HepG2 (cell line): ENCODE measurements around the gene LENEP. TPM values are rescaled to one million over a fixed set of nuclear protein-coding genes. Genes with fewer than 3 reads are reported as not detected.
A peak's percentile ranks its signal among the peaks of the same experiment; 100 is the strongest.

ENCODE experiments used
- CBFB ChIP-seq: sonication (generic); formaldehyde crosslinking; IDR thresholded peaks from 2 replicates; pipeline ENCODE4 v1.4.0; 2020; ENCODE audit warnings: missing genetic modification reagents
- FOXO1 ChIP-seq: sonication (generic); formaldehyde crosslinking; IDR thresholded peaks from 2 replicates; pipeline ENCODE4 v1.4.0; 2020; ENCODE audit warnings: missing genetic modification reagents
- MTF2 ChIP-seq: sonication (generic); formaldehyde crosslinking; IDR thresholded peaks from 2 replicates; pipeline ENCODE4 v1.5.0; 2020; ENCODE audit warnings: missing genetic modification reagents, borderline replicate concordance
- MXD4 ChIP-seq: IDR thresholded peaks from 2 replicates; pipeline ENCODE4 v1.6.1; 2016; ENCODE audit warnings: mild to moderate bottlenecking, missing biosample characterization, missing genetic modification reagents
- NR2F6 ChIP-seq, 2 experiments: IDR thresholded peaks; 2 replicates each; pipeline ENCODE4 v1.6.1; 2016; ENCODE audit warnings: antibody characterized with exemption in 1 of 2, mild to moderate bottlenecking in 1 of 2
- RFXAP ChIP-seq: sonication (generic); formaldehyde crosslinking; IDR thresholded peaks from 2 replicates; pipeline ENCODE4 v1.4.0; 2020; ENCODE audit warnings: missing genetic modification reagents, borderline replicate concordance
- SKI ChIP-seq: fragments of 450-650 bp; IDR thresholded peaks from one replicate; pipeline ENCODE4 v1.6.1; 2018; ENCODE audit warnings: mild to moderate bottlenecking; ENCODE audit not compliant: partially characterized antibody
- ZBTB1 ChIP-seq: sonication (generic); formaldehyde crosslinking; IDR thresholded peaks from 2 replicates; pipeline ENCODE4 v1.4.0; 2020; ENCODE audit warnings: missing genetic modification reagents, borderline replicate concordance
- ZBTB42 ChIP-seq: sonication (generic); formaldehyde crosslinking; IDR thresholded peaks from 2 replicates; pipeline ENCODE4 v1.5.0; 2020; ENCODE audit warnings: mild to moderate bottlenecking, missing genetic modification reagents
- ZMYM2 ChIP-seq: sonication (generic); formaldehyde crosslinking; IDR thresholded peaks from 2 replicates; pipeline ENCODE4 v1.8.0; 2022; ENCODE audit warnings: mild to moderate bottlenecking, missing genetic modification reagents
- ZNF44 ChIP-seq: sonication (generic); formaldehyde crosslinking; IDR thresholded peaks from 2 replicates; pipeline ENCODE4 v1.5.1; 2020; ENCODE audit warnings: mild to moderate bottlenecking, missing genetic modification reagents
- ZNF547 ChIP-seq: sonication (generic); formaldehyde crosslinking; IDR thresholded peaks from 2 replicates; pipeline ENCODE4 v1.5.1; 2020; ENCODE audit warnings: mild to moderate bottlenecking, missing genetic modification reagents
- polyA plus RNA-seq, 8 experiments: library from polyadenylated mRNA; depleted of rRNA in 3 of 8; stranded (reverse) in 7 of 8; unstranded in 1 of 8; fragments of >200 nt; fragmentation: Illumina TruSeq in 4 of 8; extraction: Trizol in 4 of 8; gene quantifications; 2 replicates each; pipeline versions ENCODE4 v1.2.1 to v1.2.3, GENCODE V29; 2011 to 2016; ENCODE audit warnings: low read depth in 4 of 8, missing spikeins in 1 of 8, mixed read lengths in 1 of 8; ENCODE audit not compliant: insufficient read depth in 1 of 8
- total RNA-seq, 5 experiments: library from RNA; depleted of rRNA; stranded (reverse); fragments of >200 nt; fragmentation: Illumina TruSeq; extraction: Trizol; gene quantifications; 2 replicates each; pipeline ENCODE4 v1.2.3, GENCODE V29; 2016; ENCODE audit warnings: low read depth in 1 of 5
- TF ChIP-seq, protein P1 (sequence below): sonication (generic); formaldehyde crosslinking; conservative IDR thresholded peaks from 2 replicates; pipeline ENCODE4 v1.8.1; 2023; ENCODE audit warnings: missing genetic modification reagents
- TF ChIP-seq, protein P2 (sequence below): sonication (generic); formaldehyde crosslinking; IDR thresholded peaks from 2 replicates; pipeline ENCODE4 v1.5.0; 2020; ENCODE audit warnings: missing genetic modification reagents, mild to moderate bottlenecking, borderline replicate concordance
- TF ChIP-seq, protein P3 (sequence below): IDR thresholded peaks from 2 replicates; pipeline ENCODE4 v1.6.1; 2016; ENCODE audit warnings: mild to moderate bottlenecking
- TF ChIP-seq, protein P4 (sequence below): sonication (generic); formaldehyde crosslinking; IDR thresholded peaks from 2 replicates; pipeline ENCODE4 v1.4.0; 2020; ENCODE audit warnings: mild to moderate bottlenecking, missing genetic modification reagents
- TF ChIP-seq, protein P5 (sequence below): sonication (generic); formaldehyde crosslinking; IDR thresholded peaks from 2 replicates; pipeline ENCODE4 v1.4.0; 2020; ENCODE audit warnings: missing genetic modification reagents

LENEP gene
- total and polyA plus RNA-seq, 2 of the 13 experiments (the other 11 are each of a cell fraction or from before 2014, with no cell fraction given): 0.29 TPM; not detected in 1

DNA sequence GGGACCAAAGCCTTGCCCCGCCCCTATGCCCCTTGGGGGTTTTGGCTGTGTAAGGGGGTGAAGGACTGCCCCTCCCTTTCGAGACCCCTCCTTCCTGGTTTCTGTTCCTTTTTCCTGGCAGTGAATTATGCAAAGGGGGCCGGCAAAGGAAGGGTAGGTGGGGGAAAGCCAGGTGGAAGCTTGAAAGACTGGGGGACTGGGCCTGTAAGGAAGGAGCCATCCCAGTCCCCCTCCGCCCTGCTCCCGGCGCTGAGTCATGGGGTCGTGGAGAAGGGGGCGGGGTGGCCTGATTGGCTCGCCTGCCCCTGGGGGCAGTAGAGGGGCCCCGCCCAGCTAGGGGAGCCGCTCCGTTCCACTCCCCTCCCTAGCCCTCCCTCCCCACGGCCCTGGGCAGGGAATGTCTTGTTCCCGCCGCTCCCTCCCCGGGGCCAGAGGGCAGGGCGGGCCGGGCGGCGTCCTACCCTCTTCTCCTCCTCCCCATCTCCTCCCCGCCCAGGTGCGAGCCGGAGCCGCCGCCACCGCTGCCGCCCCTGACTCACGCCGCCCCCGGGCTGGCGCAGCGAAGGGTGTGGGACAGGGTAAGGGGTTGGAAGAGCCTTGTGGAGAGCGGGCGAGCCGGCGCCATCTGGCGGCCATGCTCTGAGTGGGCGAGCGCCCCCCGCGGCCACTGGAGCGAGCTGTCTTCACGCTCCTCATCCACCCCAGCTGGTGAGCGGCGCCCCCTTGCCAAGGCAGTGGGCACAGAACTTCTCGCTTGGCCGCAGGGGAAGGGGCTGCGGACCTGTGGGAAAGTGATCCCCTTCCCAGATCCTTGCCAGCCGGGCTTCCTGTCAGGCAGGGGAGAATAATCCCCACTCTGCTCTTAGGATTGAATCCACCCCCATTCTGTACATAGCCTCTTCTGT lies 23.9 kb downstream of the LENEP start (continued):
- peak; percentile 56 for TF ChIP-seq SKI
- TF ChIP-seq, protein P1, sequence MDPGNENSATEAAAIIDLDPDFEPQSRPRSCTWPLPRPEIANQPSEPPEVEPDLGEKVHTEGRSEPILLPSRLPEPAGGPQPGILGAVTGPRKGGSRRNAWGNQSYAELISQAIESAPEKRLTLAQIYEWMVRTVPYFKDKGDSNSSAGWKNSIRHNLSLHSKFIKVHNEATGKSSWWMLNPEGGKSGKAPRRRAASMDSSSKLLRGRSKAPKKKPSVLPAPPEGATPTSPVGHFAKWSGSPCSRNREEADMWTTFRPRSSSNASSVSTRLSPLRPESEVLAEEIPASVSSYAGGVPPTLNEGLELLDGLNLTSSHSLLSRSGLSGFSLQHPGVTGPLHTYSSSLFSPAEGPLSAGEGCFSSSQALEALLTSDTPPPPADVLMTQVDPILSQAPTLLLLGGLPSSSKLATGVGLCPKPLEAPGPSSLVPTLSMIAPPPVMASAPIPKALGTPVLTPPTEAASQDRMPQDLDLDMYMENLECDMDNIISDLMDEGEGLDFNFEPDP (CRISPR knock-in tag): no peak
- no peak for TF ChIP-seq ZBTB1 (CRISPR knock-in tag)
- no peak; the same call in 1 of the 2 replicates for TF ChIP-seq ZMYM2
- TF ChIP-seq NR2F6 (IDR thresholded peaks at IDR 0.05): no peak
- TF ChIP-seq NR2F6 (CRISPR knock-in tag; IDR thresholded peaks at IDR 0.05): peak; percentile 58
- TF ChIP-seq ZNF44 (CRISPR knock-in tag): no peak
- TF ChIP-seq, protein P2, sequence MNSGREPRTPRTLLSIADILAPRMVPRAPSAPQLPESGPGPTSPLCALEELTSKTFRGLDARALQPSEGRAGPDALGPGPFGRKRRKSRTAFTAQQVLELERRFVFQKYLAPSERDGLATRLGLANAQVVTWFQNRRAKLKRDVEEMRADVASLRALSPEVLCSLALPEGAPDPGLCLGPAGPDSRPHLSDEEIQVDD (CRISPR knock-in tag): no peak
- TF ChIP-seq ZNF547: peak; percentile 87; the same call in 1 of the 2 replicates
- TF ChIP-seq RFXAP (CRISPR knock-in tag): peak; percentile 57; the same call in 1 of the 2 replicates
- peak; percentile 73 for TF ChIP-seq FOXO1 (CRISPR knock-in tag)
- TF ChIP-seq, protein P3, sequence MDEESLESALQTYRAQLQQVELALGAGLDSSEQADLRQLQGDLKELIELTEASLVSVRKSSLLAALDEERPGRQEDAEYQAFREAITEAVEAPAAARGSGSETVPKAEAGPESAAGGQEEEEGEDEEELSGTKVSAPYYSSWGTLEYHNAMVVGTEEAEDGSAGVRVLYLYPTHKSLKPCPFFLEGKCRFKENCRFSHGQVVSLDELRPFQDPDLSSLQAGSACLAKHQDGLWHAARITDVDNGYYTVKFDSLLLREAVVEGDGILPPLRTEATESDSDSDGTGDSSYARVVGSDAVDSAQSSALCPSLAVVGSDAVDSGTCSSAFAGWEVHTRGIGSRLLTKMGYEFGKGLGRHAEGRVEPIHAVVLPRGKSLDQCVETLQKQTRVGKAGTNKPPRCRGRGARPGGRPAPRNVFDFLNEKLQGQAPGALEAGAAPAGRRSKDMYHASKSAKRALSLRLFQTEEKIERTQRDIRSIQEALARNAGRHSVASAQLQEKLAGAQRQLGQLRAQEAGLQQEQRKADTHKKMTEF (CRISPR knock-in tag): peak; percentile 98
- TF ChIP-seq, protein P4, sequence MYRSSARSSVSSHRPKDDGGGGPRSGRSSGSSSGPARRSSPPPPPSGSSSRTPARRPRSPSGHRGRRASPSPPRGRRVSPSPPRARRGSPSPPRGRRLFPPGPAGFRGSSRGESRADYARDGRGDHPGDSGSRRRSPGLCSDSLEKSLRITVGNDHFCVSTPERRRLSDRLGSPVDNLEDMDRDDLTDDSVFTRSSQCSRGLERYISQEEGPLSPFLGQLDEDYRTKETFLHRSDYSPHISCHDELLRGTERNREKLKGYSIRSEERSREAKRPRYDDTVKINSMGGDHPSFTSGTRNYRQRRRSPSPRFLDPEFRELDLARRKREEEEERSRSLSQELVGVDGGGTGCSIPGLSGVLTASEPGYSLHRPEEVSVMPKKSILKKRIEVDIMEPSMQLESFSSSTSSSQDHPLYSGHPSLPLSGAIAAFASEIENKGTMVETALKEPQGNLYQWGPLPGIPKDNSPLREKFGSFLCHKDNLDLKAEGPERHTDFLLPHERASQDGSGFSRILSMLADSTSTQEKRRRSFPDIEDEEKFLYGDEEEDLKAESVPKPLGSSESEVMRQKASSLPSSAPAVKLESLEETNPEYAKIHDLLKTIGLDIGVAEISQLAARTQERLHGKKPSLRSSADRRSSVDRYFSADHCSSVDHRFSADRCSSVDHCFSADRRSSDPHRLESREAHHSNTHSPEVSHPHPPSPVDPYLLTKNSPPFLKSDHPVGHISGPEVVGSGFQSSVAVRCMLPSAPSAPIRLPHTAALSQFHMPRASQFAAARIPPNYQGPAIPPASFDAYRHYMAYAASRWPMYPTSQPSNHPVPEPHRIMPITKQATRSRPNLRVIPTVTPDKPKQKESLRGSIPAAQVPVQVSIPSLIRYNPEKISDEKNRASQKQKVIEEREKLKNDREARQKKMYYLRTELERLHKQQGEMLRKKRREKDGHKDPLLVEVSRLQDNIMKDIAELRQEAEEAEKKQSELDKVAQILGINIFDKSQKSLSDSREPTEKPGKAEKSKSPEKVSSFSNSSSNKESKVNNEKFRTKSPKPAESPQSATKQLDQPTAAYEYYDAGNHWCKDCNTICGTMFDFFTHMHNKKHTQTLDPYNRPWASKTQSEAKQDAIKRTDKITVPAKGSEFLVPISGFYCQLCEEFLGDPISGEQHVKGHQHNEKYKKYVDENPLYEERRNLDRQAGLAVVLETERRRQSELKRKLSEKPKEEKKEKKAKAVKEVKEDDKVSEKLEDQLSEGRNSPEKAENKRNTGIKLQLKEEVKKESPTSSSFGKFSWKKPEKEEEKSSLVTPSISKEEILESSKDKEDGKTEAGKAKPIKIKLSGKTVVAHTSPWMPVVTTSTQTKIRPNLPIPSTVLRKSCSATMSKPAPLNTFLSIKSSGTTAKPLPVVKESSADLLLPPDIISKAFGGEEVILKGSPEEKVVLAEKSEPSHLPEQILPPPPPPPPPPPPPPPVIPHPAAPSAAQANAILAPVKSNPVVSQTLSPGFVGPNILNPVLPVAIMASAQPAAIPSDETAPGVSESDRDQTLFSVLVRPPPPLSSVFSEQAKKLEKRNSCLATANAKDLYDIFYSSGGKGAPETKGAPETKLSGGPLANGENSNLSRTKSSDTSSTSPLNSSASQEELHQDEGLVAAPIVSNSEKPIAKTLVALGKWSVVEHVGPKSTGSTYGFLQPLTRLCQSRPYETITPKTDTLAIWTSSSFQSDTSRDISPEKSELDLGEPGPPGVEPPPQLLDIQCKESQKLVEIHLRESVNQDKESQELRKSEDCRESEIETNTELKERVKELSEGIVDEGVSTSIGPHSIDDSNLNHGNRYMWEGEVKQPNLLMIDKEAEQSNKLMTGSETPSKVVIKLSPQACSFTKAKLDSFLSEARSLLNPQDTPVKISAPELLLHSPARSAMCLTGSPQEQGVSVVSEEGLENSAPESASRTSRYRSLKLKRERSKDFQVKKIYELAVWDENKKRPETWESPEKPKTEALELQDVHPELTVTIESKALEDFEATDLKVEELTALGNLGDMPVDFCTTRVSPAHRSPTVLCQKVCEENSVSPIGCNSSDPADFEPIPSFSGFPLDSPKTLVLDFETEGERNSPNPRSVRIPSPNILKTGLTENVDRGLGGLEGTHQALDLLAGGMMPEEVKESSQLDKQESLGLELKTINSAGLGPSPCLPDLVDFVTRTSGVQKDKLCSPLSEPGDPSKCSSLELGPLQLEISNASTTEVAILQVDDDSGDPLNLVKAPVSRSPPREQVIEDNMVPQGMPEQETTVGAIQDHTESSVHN (CRISPR knock-in tag): peak; percentile 44; the same call in 1 of the 2 replicates
- TF ChIP-seq, protein P5, sequence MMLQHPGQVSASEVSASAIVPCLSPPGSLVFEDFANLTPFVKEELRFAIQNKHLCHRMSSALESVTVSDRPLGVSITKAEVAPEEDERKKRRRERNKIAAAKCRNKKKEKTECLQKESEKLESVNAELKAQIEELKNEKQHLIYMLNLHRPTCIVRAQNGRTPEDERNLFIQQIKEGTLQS: peak; percentile 42; the same call in 1 of the 2 replicates
- TF ChIP-seq ZBTB42: no peak
- peak; percentile 83; the same call in 1 of the 2 replicates for TF ChIP-seq CBFB (CRISPR knock-in tag)
- 0 out of 2 replicates have a peak, but pooled peaks have one; percentile 76 for TF ChIP-seq MTF2 (CRISPR knock-in tag)
- peak; percentile 73; the same call in 1 of the 2 replicates for TF ChIP-seq MXD4 (CRISPR knock-in tag)
